SK-N-MC (cell line): ENCODE results near the gene MTG1.

Experiments used
- EZH2 ChIP-seq: fragments of 200-600 bp; sonication (generic); IDR thresholded peaks from one replicate; pipeline ENCODE4 v1.6.1; 2017; ENCODE audit warnings: antibody characterized with exemption
- POLR2AphosphoS5 ChIP-seq: IDR thresholded peaks from 2 replicates; pipeline ENCODE4 v1.6.1; 2012; ENCODE audit warnings: mild to moderate bottlenecking, low read depth, low read length, borderline replicate concordance

GRCh38 chr10:133457100-133457841 is 63.3 kb downstream of the MTG1 start:
- TF ChIP-seq EZH2 (no peak), POLR2AphosphoS5 (no peak)
